HUES48 (cell line): ENCODE results near the gene GRHL1.
A peak's percentile ranks its signal among the peaks of the same experiment; 100 is the strongest.

ENCODE experiments used
- H3K27ac ChIP-seq: one replicate; pipeline ENCODE4 v1.7.0; 2013; ENCODE audit warnings: low read depth, low read length, inconsistent platforms
- H3K27me3 ChIP-seq: 2 replicates; pipeline ENCODE4 v1.6.1; 2013; ENCODE audit warnings: mild to moderate bottlenecking, low read length; ENCODE audit not compliant: control insufficient read depth, insufficient read depth
- H3K36me3 ChIP-seq: 2 replicates; pipeline ENCODE4 v1.6.1; 2013; ENCODE audit warnings: low read length; ENCODE audit not compliant: control insufficient read depth, insufficient read depth
- H3K4me1 ChIP-seq: 2 replicates; pipeline ENCODE4 v1.6.1; 2013; ENCODE audit warnings: mild to moderate bottlenecking, low read length; ENCODE audit not compliant: control insufficient read depth, insufficient read depth
- H3K4me3 ChIP-seq: 2 replicates; pipeline ENCODE4 v1.5.1; 2013; ENCODE audit warnings: mild to moderate bottlenecking, low read depth, low read length
- H3K9ac ChIP-seq: 2 replicates; pipeline ENCODE4 v1.6.1; 2013; ENCODE audit warnings: mild to moderate bottlenecking, low read depth, low read length, moderate library complexity
- H3K9me3 ChIP-seq: 2 replicates; pipeline ENCODE4 v1.6.1; 2013; ENCODE audit warnings: low read length; ENCODE audit not compliant: control insufficient read depth, insufficient read depth

GRHL1 gene

GRCh38 chr2:9949239-9949991 lies 2.1 kb upstream of the GRHL1 start:
- H3K9me3 ChIP-seq: no peaks in the 10 kb centered on the region
- H3K4me3 ChIP-seq: no peak overlapping the region
- no peak overlapping the region for H3K9ac ChIP-seq
- H3K27me3 ChIP-seq: peaks cover 46% of the 10 kb centered on the region
- H3K36me3 ChIP-seq: no peaks in the 10 kb centered on the region
- H3K27ac ChIP-seq: no peak overlapping the region
- no peaks in the 10 kb centered on the region; the same call in 1 of the 2 replicates for H3K4me1 ChIP-seq

GRCh38 chr2:9949992-9950520 lies 1.4 kb upstream of the GRHL1 start:
- H3K9me3 ChIP-seq: no peaks in the 10 kb centered on the region
- H3K36me3 ChIP-seq: no peaks in the 10 kb centered on the region
- H3K4me1 ChIP-seq: no peaks in the 10 kb centered on the region; the same call in 1 of the 2 replicates
- no peak overlapping the region for H3K27ac ChIP-seq
- no peak overlapping the region for H3K9ac ChIP-seq
- peaks cover 49% of the 10 kb centered on the region for H3K27me3 ChIP-seq
- H3K4me3 ChIP-seq: no peak overlapping the region

- Histone ChIP-seq H3K4me3 (peak overlapping the region; percentile 70), H3K4me1 (no peaks in the 10 kb centered on the region; the same call in 1 of the 2 replicates), H3K9me3 (no peaks in the 10 kb centered on the region), H3K9ac (no peak overlapping the region; the same call in 1 of the 2 replicates), H3K36me3 (no peaks in the 10 kb centered on the region), H3K27me3 (peaks cover 45% of the 10 kb centered on the region), H3K27ac (no peak overlapping the region)
These were observed 797 bp upstream of the GRHL1 start for GRCh38 chr2:9950521-9951271.

DNA sequence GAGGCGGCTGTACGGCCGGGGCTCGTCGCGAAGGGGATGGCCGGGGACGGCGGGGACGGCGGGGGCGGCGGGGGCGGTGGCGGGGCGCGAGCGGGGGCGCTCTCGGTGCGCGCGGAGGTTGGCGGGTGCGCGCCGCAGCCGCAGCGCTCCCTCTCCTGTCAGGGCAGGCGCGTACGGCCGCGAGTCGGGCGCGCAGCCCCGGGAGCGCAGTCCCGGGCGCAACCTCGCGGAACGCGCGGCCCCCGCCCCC lies 296 bp upstream of the GRHL1 start:
- Histone ChIP-seq H3K4me3 (peak overlapping the region; percentile 70; the same call in 1 of the 2 replicates), H3K27me3 (peaks cover 43% of the 10 kb centered on the region), H3K4me1 (no peaks in the 10 kb centered on the region; the same call in 1 of the 2 replicates), H3K27ac (no peak overlapping the region), H3K9me3 (no peaks in the 10 kb centered on the region), H3K9ac (no peak overlapping the region), H3K36me3 (no peaks in the 10 kb centered on the region)

- Histone ChIP-seq H3K9me3 (no peaks in the 10 kb centered on the region), H3K36me3 (no peaks in the 10 kb centered on the region), H3K4me3 (peak overlapping the region; percentile 75), H3K27me3 (peaks cover 43% of the 10 kb centered on the region), H3K27ac (no peak overlapping the region), H3K9ac (no peak overlapping the region), H3K4me1 (no peaks in the 10 kb centered on the region; the same call in 1 of the 2 replicates)
These were observed 819 bp downstream of the GRHL1 start for GRCh38 chr2:9952286-9952737.

DNA sequence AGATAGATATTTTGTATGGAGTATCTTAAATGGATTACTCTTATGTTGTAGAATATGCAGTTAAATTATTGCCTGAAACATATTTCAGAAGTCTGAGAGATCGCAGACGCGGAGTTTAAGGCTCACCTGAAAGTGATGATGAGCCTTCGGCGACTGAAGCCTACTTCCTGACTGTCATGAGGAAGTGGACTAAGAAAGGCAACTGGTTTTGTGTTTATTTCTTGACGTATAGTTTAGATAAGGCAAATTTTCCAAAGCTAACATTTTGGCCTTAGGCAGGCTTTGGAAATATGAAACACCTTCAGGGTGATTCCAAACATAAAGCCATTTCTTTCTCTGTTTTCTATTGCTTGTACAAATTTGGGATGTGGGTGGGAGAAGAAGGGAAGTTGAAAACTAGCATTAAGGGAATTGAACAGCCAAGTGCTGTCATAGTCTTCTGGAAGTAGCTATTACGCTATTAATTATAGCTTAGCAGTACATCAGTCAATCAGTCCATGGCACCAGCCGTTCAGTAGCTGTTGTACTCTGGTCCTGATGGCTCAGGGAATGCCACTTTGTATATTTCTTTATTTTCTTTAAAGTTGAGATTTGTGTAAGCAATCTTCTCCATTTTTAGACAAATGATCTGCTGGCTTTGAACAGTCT lies 1.5 kb downstream of the GRHL1 start:
- Histone ChIP-seq H3K27ac (no peak overlapping the region), H3K9me3 (no peaks in the 10 kb centered on the region), H3K4me1 (no peaks in the 10 kb centered on the region; the same call in 1 of the 2 replicates), H3K36me3 (no peaks in the 10 kb centered on the region), H3K4me3 (no peak overlapping the region), H3K9ac (no peak overlapping the region), H3K27me3 (peaks cover 43% of the 10 kb centered on the region)

- Histone ChIP-seq H3K27ac (no peak overlapping the region), H3K27me3 (peaks cover 43% of the 10 kb centered on the region), H3K36me3 (no peaks in the 10 kb centered on the region), H3K4me3 (no peak overlapping the region), H3K9me3 (no peaks in the 10 kb centered on the region), H3K4me1 (no peaks in the 10 kb centered on the region; the same call in 1 of the 2 replicates), H3K9ac (no peak overlapping the region)
These were observed 2.6 kb downstream of the GRHL1 start for GRCh38 chr2:9954136-9954535.

DNA sequence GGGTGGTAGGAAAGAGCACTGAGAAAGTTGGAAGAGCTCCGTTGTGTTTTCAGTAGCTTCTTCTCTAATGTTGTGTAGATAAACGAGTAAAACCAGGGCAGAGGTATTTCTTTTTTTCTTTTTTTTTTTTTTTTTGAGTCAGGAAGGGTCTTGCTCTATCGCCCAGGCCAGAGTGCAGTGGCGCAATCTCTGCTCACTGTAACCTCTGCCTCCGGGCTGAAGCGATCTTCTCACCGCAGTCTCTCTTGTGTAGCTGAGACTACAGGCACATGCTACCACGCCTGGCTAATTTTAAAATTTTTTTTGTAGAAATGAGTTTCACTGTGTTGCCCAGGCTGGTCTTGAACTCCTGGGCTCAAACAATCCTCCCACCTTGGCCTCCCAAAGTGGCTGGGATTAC lies 6.6 kb downstream of the GRHL1 start:
- H3K4me3 ChIP-seq: no peak overlapping the region

GRCh38 chr2:9959262-9959661 lies 7.8 kb downstream of the GRHL1 start:
- Histone ChIP-seq H3K36me3 (no peaks in the 10 kb centered on the region), H3K9me3 (no peaks in the 10 kb centered on the region), H3K27me3 (0 out of 2 replicates have a peak, but pooled peaks cover 4% of the 10 kb centered on the region), H3K4me3 (no peak overlapping the region), H3K4me1 (no peaks in the 10 kb centered on the region), H3K9ac (no peak overlapping the region), H3K27ac (no peak overlapping the region)

More for the DNA sequence above, 6.6 kb downstream of the GRHL1 start:
- H3K27ac ChIP-seq: no peak overlapping the region
- no peaks in the 10 kb centered on the region for H3K9me3 ChIP-seq
- peaks cover 13% of the 10 kb centered on the region for H3K27me3 ChIP-seq
- no peaks in the 10 kb centered on the region; the same call in 1 of the 2 replicates for H3K4me1 ChIP-seq
- H3K36me3 ChIP-seq: no peaks in the 10 kb centered on the region
- H3K9ac ChIP-seq: no peak overlapping the region

- no peak overlapping the region for H3K9ac ChIP-seq
- no peak overlapping the region for H3K4me3 ChIP-seq
- H3K36me3 ChIP-seq: no peaks in the 10 kb centered on the region
- no peaks in the 10 kb centered on the region for H3K9me3 ChIP-seq
- H3K27me3 ChIP-seq: no peaks in the 10 kb centered on the region
- no peaks in the 10 kb centered on the region for H3K4me1 ChIP-seq
- no peak overlapping the region for H3K27ac ChIP-seq
These were observed 9.5 kb downstream of the GRHL1 start for GRCh38 chr2:9961013-9961412.
